ENCODE data around the gene PAGE2B.

GRCh38 chrX:55033429-55033828, 41.4 kb upstream of the PAGE2B start:
- TF ChIP-seq POLR2AphosphoS5 (IDR thresholded peaks at IDR 0.05; ENCODE audit: low read depth, low read length) (no peak), POLR2A (IDR thresholded peaks at IDR 0.05; ENCODE audit: low read depth, low read length) (no peak)

Data from GM12892 (cell line).